CD14-positive monocyte (primary cell): ENCODE measurements around the gene YIPF6. TPM values are rescaled to one million over a fixed set of nuclear protein-coding genes. Genes with fewer than 3 reads are reported as not detected.

ENCODE experiments used
- DNase-seq, 3 donors: peaks; one replicate each; pipeline ENCODE4 v3.0.0-alpha.2; 2011 to 2022
- H2AFZ ChIP-seq: 2 replicates; pipeline ENCODE4 v1.6.0; 2012; ENCODE audit warnings: mild to moderate bottlenecking, low read depth, low read length, inconsistent platforms; ENCODE audit not compliant: insufficient read depth, poor library complexity, severe bottlenecking
- H3K27ac ChIP-seq, 2 donors: 1 replicate in 1 of 2; 2 replicates in 1 of 2; pipeline ENCODE4 v1.5.1; 2012 to 2013; ENCODE audit warnings: low read length in 2 of 2, control low read depth in 1 of 2, inconsistent platforms in 1 of 2, low read depth in 1 of 2, mild to moderate bottlenecking in 1 of 2
- H3K27me3 ChIP-seq, 2 donors: one replicate each; pipeline versions ENCODE4 v1.6.0 to v1.6.1; 2011 to 2013; ENCODE audit warnings: low read length in 2 of 2; ENCODE audit not compliant: control insufficient read depth in 2 of 2, insufficient read depth in 2 of 2
- H3K36me3 ChIP-seq, 2 donors: replicated peaks in 1 of 2; 1 replicate in 1 of 2; 2 replicates in 1 of 2; pipeline versions ENCODE4 v1.5.1 to v1.6.1; 2012 to 2013; ENCODE audit warnings: low read length in 2 of 2, control low read depth in 1 of 2, inconsistent platforms in 1 of 2, mild to moderate bottlenecking in 1 of 2; ENCODE audit not compliant: insufficient read depth in 2 of 2, control insufficient read depth in 1 of 2
- H3K4me1 ChIP-seq, 2 donors: 1 replicate in 1 of 2; 2 replicates in 1 of 2; pipeline versions ENCODE4 v1.5.1 to v1.6.1; 2012 to 2013; ENCODE audit warnings: low read length in 2 of 2, control low read depth in 1 of 2, inconsistent platforms in 1 of 2, mild to moderate bottlenecking in 1 of 2, moderate library complexity in 1 of 2; ENCODE audit not compliant: insufficient read depth in 2 of 2, control insufficient read depth in 1 of 2
- H3K4me2 ChIP-seq: replicated peaks from 2 replicates; pipeline ENCODE3; 2012; ENCODE audit warnings: low read length, moderate library complexity, mild to moderate bottlenecking; ENCODE audit not compliant: poor library complexity, severe bottlenecking; ENCODE audit errors: extremely low read depth
- H3K4me3 ChIP-seq, 3 experiments: fragments of 200-600 bp in 1 of 3; sonication (generic) in 1 of 3; replicated peaks in 1 of 3; 1 replicate in 2 of 3; 2 replicates in 1 of 3; pipeline ENCODE4 v1.5.1; 2011 to 2013; ENCODE audit warnings: low read length in 3 of 3, mild to moderate bottlenecking in 3 of 3, control low read depth in 2 of 3, low read depth in 2 of 3, inconsistent platforms in 1 of 3, moderate library complexity in 1 of 3
- H3K79me2 ChIP-seq: 2 replicates; pipeline ENCODE4 v1.6.0; 2012; ENCODE audit warnings: mild to moderate bottlenecking, control low read depth, inconsistent platforms, low read length, moderate library complexity; ENCODE audit not compliant: insufficient read depth
- H3K9ac ChIP-seq: 2 replicates; pipeline ENCODE4 v1.6.0; 2017; ENCODE audit warnings: low read length, mild to moderate bottlenecking; ENCODE audit not compliant: insufficient read depth, poor library complexity, severe bottlenecking
- H3K9me3 ChIP-seq, 2 donors: replicated peaks in 1 of 2; 1 replicate in 1 of 2; 2 replicates in 1 of 2; pipeline versions ENCODE4 v1.5.1 to v1.6.1; 2012 to 2013; ENCODE audit warnings: low read length in 2 of 2, control low read depth in 1 of 2; ENCODE audit not compliant: control insufficient read depth in 1 of 2, insufficient read depth in 1 of 2
- H4K20me1 ChIP-seq: 2 replicates; pipeline ENCODE4 v1.6.0; 2012; ENCODE audit warnings: mild to moderate bottlenecking, low read length, control low read depth, moderate library complexity; ENCODE audit not compliant: insufficient read depth
- H3K27ac Mint-ChIP-seq, 7 donors: one replicate each; pipeline ENCODE4 v1.8.0; 2020; ENCODE audit warnings: mild to moderate bottlenecking in 7 of 7, mixed read lengths in 7 of 7, moderate library complexity in 6 of 7, inconsistent platforms in 2 of 7
- H3K27me3 Mint-ChIP-seq, 3 donors: one replicate each; pipeline ENCODE4 v1.8.0; 2021 to 2022; ENCODE audit warnings: low read depth in 3 of 3, mild to moderate bottlenecking in 3 of 3, mixed read lengths in 3 of 3, moderate library complexity in 3 of 3, inconsistent platforms in 1 of 3
- H3K36me3 Mint-ChIP-seq, 2 donors: one replicate each; pipeline ENCODE4 v1.8.0; 2020; ENCODE audit warnings: mixed read lengths in 2 of 2, inconsistent platforms in 1 of 2, mild to moderate bottlenecking in 1 of 2
- H3K4me1 Mint-ChIP-seq: one replicate; pipeline ENCODE4 v1.8.0; 2020; ENCODE audit warnings: mild to moderate bottlenecking, mixed read lengths
- H3K4me3 Mint-ChIP-seq, 2 donors: one replicate each; pipeline ENCODE4 v1.8.0; 2020; ENCODE audit warnings: mild to moderate bottlenecking in 2 of 2, mixed read lengths in 2 of 2, moderate library complexity in 1 of 2
- H3K9me3 Mint-ChIP-seq, 7 donors: one replicate each; pipeline ENCODE4 v1.8.0; 2020 to 2022; ENCODE audit warnings: mixed read lengths in 7 of 7, mild to moderate bottlenecking in 6 of 7, moderate library complexity in 6 of 7, inconsistent platforms in 2 of 7
- WGBS: methylation state at CpG from one replicate; pipeline ENCODE4 v1.1.5; 2013; ENCODE audit warnings: missing lambda C conversion rate; ENCODE audit not compliant: insufficient coverage; 5-methylcytosine and 5-hydroxymethylcytosine counted together
- intact Hi-C, 2 donors: fragments of 100-400 bp; cut with micrococcal nuclease; formaldehyde crosslinking; loops; one replicate each; pipeline versions ENCODE4 v1.15.0 to v1.15.1; 2023
- polyA plus RNA-seq, 3 donors: library from polyadenylated mRNA; depleted of rRNA in 1 of 3; unstranded in 2 of 3; stranded (reverse) in 1 of 3; fragments of 300-500 nt in 2 of 3; fragments of >200 nt in 1 of 3; fragmentation: Illumina TruSeq in 2 of 3; gene quantifications; 1 replicate in 2 of 3; 2 replicates in 1 of 3; pipeline ENCODE4 v1.2.3, GENCODE V29; 2012 to 2021
- TF ChIP-seq, protein P1 (sequence below): fragments of 200-600 bp; IDR thresholded peaks from one replicate; pipeline ENCODE4 v1.8.0; 2022; ENCODE audit warnings: antibody characterized with exemption, mild to moderate bottlenecking

YIPF6 gene
- polyA plus RNA-seq, 3 donors: 3.8 to 23.6 (median 21.0) TPM

DNA sequence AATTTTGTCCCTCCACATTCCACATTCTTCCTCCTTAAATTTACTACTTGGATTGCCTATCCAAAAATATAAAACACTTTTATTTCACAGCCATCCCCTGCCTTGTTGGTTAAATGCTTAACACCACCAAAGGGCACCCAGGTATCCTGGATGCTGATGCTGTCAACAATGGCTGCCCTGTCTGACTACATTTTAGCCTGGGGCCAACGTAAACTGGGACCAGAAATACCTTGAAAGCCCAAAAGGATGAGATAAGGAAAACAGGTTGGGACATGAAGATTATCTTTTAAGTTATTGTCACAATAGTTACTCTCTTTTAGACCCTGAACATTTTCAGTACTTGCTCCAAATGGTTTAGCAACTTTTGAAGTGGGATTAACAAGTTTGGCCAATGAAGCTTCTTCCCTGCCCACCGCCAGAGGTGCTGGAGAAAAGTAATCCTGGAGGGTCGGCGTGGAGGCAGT lies 775 bp upstream of the YIPF6 start:
- H3K9me3 ChIP-seq: no peaks in the 10 kb centered on the region
- H3K27me3 Mint-ChIP-seq: peaks cover 0 to 8% (median 2%) of the 10 kb centered on the region in 3 donors
- no peaks in the 10 kb centered on the region for H4K20me1 ChIP-seq
- TF ChIP-seq, protein P1, sequence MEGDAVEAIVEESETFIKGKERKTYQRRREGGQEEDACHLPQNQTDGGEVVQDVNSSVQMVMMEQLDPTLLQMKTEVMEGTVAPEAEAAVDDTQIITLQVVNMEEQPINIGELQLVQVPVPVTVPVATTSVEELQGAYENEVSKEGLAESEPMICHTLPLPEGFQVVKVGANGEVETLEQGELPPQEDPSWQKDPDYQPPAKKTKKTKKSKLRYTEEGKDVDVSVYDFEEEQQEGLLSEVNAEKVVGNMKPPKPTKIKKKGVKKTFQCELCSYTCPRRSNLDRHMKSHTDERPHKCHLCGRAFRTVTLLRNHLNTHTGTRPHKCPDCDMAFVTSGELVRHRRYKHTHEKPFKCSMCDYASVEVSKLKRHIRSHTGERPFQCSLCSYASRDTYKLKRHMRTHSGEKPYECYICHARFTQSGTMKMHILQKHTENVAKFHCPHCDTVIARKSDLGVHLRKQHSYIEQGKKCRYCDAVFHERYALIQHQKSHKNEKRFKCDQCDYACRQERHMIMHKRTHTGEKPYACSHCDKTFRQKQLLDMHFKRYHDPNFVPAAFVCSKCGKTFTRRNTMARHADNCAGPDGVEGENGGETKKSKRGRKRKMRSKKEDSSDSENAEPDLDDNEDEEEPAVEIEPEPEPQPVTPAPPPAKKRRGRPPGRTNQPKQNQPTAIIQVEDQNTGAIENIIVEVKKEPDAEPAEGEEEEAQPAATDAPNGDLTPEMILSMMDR: no peak
- H3K27me3 ChIP-seq: no peaks in the 10 kb centered on the region
- intact Hi-C loops: loop anchor here in 1 of 2 donors (10.0 kb wide), 1 partner anchor 303 kb away; no protein-coding TSS in a partner anchor
- DNase-seq: no peak
- H3K9me3 Mint-ChIP-seq: peaks cover 0 to 12% (median 6%) of the 10 kb centered on the region in 7 donors
- H3K4me3 ChIP-seq: peak overlapping the region; percentile 50 to 82 (median 80)
- peaks cover 1 to 5% of the 10 kb centered on the region in 2 donors for H3K36me3 Mint-ChIP-seq
- peaks cover 5% of the 10 kb centered on the region for H3K4me1 Mint-ChIP-seq
- H3K36me3 ChIP-seq: peaks cover 0 to 9% of the 10 kb centered on the region in 2 donors
- H3K27ac ChIP-seq: peak overlapping the region; percentile 90 to 94
- peak overlapping the region; percentile 86 to 95 for H3K4me3 Mint-ChIP-seq
- WGBS: no CpG with 5 or more reads among the region's 4 CpGs
- H3K4me2 ChIP-seq: peak overlapping the region; percentile 72
- H3K9ac ChIP-seq: peak overlapping the region; percentile 88
- peaks cover 10 to 11% of the 10 kb centered on the region in 2 donors for H3K4me1 ChIP-seq
- peak overlapping the region; percentile 78 for H2AFZ ChIP-seq
- H3K27ac Mint-ChIP-seq: peak overlapping the region; percentile 98 to 99 (median 99)
- H3K79me2 ChIP-seq: peaks cover 42% of the 10 kb centered on the region

DNA sequence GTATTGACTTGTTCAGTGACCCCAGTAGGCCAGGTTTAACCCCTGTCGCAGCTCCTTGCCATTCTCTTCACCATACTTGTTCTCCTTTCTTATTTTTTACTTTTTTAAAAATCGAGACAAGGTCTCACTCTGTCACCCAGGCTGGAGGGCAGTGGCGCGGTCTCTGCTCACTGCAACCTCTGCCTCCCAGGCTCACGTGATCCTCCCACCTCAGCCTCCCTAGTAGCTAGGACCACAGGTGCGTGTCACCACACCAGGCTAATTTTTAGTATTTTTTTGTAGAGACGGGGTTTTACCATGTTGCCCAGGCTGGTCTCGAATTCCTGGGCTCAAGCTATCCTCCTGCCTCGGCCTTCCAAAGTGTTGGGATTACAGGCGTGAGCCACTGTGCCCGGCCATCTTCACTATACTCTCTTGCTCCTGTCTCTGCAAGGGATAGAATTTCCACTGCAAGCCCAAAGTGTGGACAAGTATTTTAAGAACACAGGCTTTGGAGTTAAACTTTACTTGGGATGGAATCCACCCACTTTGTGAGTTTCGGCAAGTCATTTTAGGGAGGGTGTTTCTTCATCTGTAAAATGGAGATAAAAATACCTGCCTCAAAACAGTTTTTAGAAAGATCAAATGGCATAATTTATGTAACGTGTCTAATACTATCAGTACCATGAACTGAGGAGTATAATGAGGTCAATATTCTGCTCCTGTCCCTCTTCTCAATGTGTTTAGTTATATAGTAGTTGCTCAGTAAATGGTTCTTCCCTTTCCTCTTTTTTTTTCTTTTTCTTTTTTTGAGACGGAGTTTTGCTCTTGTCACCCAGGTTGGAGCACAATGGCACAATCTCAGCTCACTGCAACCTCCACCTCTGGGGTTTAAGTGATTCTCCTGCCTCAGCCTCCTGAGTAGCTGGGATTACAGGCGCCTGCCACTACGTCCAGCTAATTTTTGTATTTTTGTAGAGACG lies 973 bp downstream of the YIPF6 start:
- Mint-ChIP-seq H3K4me1 (peaks cover 5% of the 10 kb centered on the region), H3K27me3 (peaks cover 0 to 5% (median 0%) of the 10 kb centered on the region in 3 donors), H3K36me3 (peaks cover 8 to 9% of the 10 kb centered on the region in 2 donors), H3K4me3 (peak overlapping the region; percentile 86 to 95), H3K27ac (peak overlapping the region; percentile 98 to 99 (median 99)), H3K9me3 (peaks cover 0 to 14% (median 3%) of the 10 kb centered on the region in 7 donors)
- Histone ChIP-seq H3K4me2 (peak overlapping the region; percentile 72), H3K27me3 (no peaks in the 10 kb centered on the region), H3K36me3 (peaks cover 0 to 16% of the 10 kb centered on the region in 2 donors), H3K4me3 (peak overlapping the region; percentile 50 to 82 (median 80)), H3K4me1 (peaks cover 10 to 11% of the 10 kb centered on the region in 2 donors), H3K9me3 (no peaks in the 10 kb centered on the region), H3K27ac (peak overlapping the region in 1 of 2 donors; percentile 94), H4K20me1 (no peaks in the 10 kb centered on the region), H3K9ac (peak overlapping the region; percentile 88), H3K79me2 (peaks cover 54% of the 10 kb centered on the region), H2AFZ (peak overlapping the region; percentile 78)
- intact Hi-C loops: loop anchor here in 1 of 2 donors (10.0 kb wide), 1 partner anchor 305 kb away; no protein-coding TSS in a partner anchor
- DNase-seq: no peak
- WGBS: 40% methylated on average over 1 of the region's 17 CpGs
- TF ChIP-seq, protein P1: no peak
